ENCODE results near the gene AGBL1. TPM values are rescaled to one million over a fixed set of nuclear protein-coding genes. Genes with fewer than 3 reads are reported as not detected.

The AGBL1 gene
- total RNA-seq, 1 experiment from 2014 or later: not detected

- Histone ChIP-seq H2BK120ac (ENCODE audit: low read depth, low read length, poor library complexity, severe bottlenecking) (no peak overlapping the region), H3K27ac (ENCODE audit: insufficient read length, low read depth, low read length) (no peak overlapping the region), H3K9me3 (ENCODE audit: control insufficient read depth, low read depth, low read length) (no peaks in the 10 kb centered on the region), H2AK5ac (ENCODE audit: insufficient read length, low read length) (no peak overlapping the region), H3K27me3 (ENCODE audit: insufficient read depth, low read length) (no peaks in the 10 kb centered on the region), H2BK12ac (ENCODE audit: insufficient read length, low read depth, low read length) (no peak overlapping the region), H3K9ac (ENCODE audit: extremely low read depth, insufficient read length, low read length) (no peak overlapping the region), H3K4me2 (ENCODE audit: insufficient read depth, insufficient read length, low read length) (no peak overlapping the region), H3K79me1 (ENCODE audit: insufficient read depth, low read depth, low read length, poor library complexity, severe bottlenecking) (no peaks in the 10 kb centered on the region), H2BK15ac (ENCODE audit: low read depth, low read length) (no peak overlapping the region), H3K18ac (ENCODE audit: insufficient read length, low read depth, low read length) (no peak overlapping the region), H3K4ac (ENCODE audit: low read depth, low read length) (no peak overlapping the region), H3K14ac (ENCODE audit: insufficient read depth, low read length) (no peak overlapping the region), H3K79me2 (ENCODE audit: insufficient read depth, low read length) (no peaks in the 10 kb centered on the region), H3K23me2 (ENCODE audit: insufficient read length, low read depth, low read length, poor library complexity, severe bottlenecking) (no peaks in the 10 kb centered on the region), H4K91ac (ENCODE audit: insufficient read length, low read depth, low read length) (no peak overlapping the region), H2AFZ (ENCODE audit: low read length) (no peak overlapping the region), H3T11ph (ENCODE audit: low read length) (no peak overlapping the region), H3K56ac (ENCODE audit: insufficient read length, low read depth, low read length) (no peak overlapping the region), H4K8ac (replicated peaks; ENCODE audit: insufficient read length, low read depth, low read length) (no peak overlapping the region), H4K20me1 (ENCODE audit: control insufficient read depth, insufficient read depth, insufficient read length) (no peaks in the 10 kb centered on the region), H3K4me1 (ENCODE audit: insufficient read depth, low read length) (peaks cover 2% of the 10 kb centered on the region; the same call in 1 of the 2 replicates), H4K5ac (ENCODE audit: insufficient read length, low read depth, low read length) (no peak overlapping the region), H2BK5ac (ENCODE audit: insufficient read length, low read length) (no peak overlapping the region), H3K23ac (ENCODE audit: insufficient read length, low read depth, low read length) (no peak overlapping the region), H2BK20ac (ENCODE audit: low read depth, low read length, poor library complexity, severe bottlenecking) (no peak overlapping the region)
- H3K9me3 Mint-ChIP-seq: no peaks in the 10 kb centered on the region
- DNase-seq: no peak
- H3K4me3 Mint-ChIP-seq: no peak overlapping the region
- no peaks in the 10 kb centered on the region for H3K27me3 Mint-ChIP-seq (ENCODE audit: low read depth)
- WGBS (ENCODE audit: extremely low coverage, insufficient read length, low lambda C conversion rate): no CpG with 5 or more reads among the region's 3 CpGs
- TF ChIP-seq, protein P1, sequence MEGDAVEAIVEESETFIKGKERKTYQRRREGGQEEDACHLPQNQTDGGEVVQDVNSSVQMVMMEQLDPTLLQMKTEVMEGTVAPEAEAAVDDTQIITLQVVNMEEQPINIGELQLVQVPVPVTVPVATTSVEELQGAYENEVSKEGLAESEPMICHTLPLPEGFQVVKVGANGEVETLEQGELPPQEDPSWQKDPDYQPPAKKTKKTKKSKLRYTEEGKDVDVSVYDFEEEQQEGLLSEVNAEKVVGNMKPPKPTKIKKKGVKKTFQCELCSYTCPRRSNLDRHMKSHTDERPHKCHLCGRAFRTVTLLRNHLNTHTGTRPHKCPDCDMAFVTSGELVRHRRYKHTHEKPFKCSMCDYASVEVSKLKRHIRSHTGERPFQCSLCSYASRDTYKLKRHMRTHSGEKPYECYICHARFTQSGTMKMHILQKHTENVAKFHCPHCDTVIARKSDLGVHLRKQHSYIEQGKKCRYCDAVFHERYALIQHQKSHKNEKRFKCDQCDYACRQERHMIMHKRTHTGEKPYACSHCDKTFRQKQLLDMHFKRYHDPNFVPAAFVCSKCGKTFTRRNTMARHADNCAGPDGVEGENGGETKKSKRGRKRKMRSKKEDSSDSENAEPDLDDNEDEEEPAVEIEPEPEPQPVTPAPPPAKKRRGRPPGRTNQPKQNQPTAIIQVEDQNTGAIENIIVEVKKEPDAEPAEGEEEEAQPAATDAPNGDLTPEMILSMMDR (conservative IDR thresholded peaks at IDR 0.05): no peak
- peaks cover 41 to 45% of the 10 kb centered on the region in 2 experiments for H3K4me1 Mint-ChIP-seq
- no peaks in the 10 kb centered on the region for H3K36me3 Mint-ChIP-seq (ENCODE audit: insufficient read depth in 1 of 3, low read depth in 3 of 3)
- H3K27ac Mint-ChIP-seq: no peak overlapping the region
Measured at GRCh38 chr15:86076468-86076867, 3.2 kb upstream of the AGBL1 start.

Data from H9 (cell line).